Measurements from ENCODE around the gene TCP11L1.
"Not testable (repeated sequence)": the region's sequence is repeated elsewhere in the genome, so short reads cannot be mapped to it uniquely, and the experiment has no call there.

Gene TCP11L1

GRCh38 chr11:33017965-33018364, 21.4 kb upstream of the TCP11L1 start:
- no peaks in the 10 kb centered on the region for H3K36me3 ChIP-seq (ENCODE audit: insufficient read depth, low read length)
- peaks cover 13% of the 10 kb centered on the region for H3K4me1 ChIP-seq (ENCODE audit: insufficient read depth, low read length)
- H3K9ac ChIP-seq (ENCODE audit: low read depth, low read length): no peak overlapping the region
- H3K9me3 ChIP-seq (ENCODE audit: control insufficient read depth, insufficient read depth, low read length): no peaks in the 10 kb centered on the region

GRCh38 chr11:33018840-33019239, 20.5 kb upstream of the TCP11L1 start:
- Histone ChIP-seq H3K9me3 (ENCODE audit: control insufficient read depth, insufficient read depth, low read length) (no peaks in the 10 kb centered on the region), H3K9ac (ENCODE audit: low read depth, low read length) (no peak overlapping the region), H3K4me1 (ENCODE audit: insufficient read depth, low read length) (peaks cover 13% of the 10 kb centered on the region), H3K36me3 (ENCODE audit: insufficient read depth, low read length) (no peaks in the 10 kb centered on the region)

GRCh38 chr11:33021501-33021900, 17.9 kb upstream of the TCP11L1 start:
- Histone ChIP-seq H3K36me3 (ENCODE audit: insufficient read depth, low read length) (no peaks in the 10 kb centered on the region), H3K4me1 (ENCODE audit: insufficient read depth, low read length) (peaks cover 20% of the 10 kb centered on the region; the same call in 1 of the 2 replicates), H3K9me3 (ENCODE audit: control insufficient read depth, insufficient read depth, low read length) (no peaks in the 10 kb centered on the region), H3K9ac (ENCODE audit: low read depth, low read length) (no peak overlapping the region)

- Histone ChIP-seq H3K4me1 (ENCODE audit: insufficient read depth, low read length) (peaks cover 19% of the 10 kb centered on the region; the same call in 1 of the 2 replicates), H3K9me3 (ENCODE audit: control insufficient read depth, insufficient read depth, low read length) (no peaks in the 10 kb centered on the region), H3K9ac (ENCODE audit: low read depth, low read length) (no peak overlapping the region), H3K36me3 (ENCODE audit: insufficient read depth, low read length) (no peaks in the 10 kb centered on the region)
Measured at GRCh38 chr11:33021937-33022336, 17.4 kb upstream of the TCP11L1 start.

- Histone ChIP-seq H3K9ac (ENCODE audit: low read depth, low read length) (no peak overlapping the region), H3K36me3 (ENCODE audit: insufficient read depth, low read length) (no peaks in the 10 kb centered on the region), H3K9me3 (ENCODE audit: control insufficient read depth, insufficient read depth, low read length) (no peaks in the 10 kb centered on the region), H3K4me1 (ENCODE audit: insufficient read depth, low read length) (peaks cover 11% of the 10 kb centered on the region; the same call in 1 of the 2 replicates)
Measured at GRCh38 chr11:33025339-33025722, 14.0 kb upstream of the TCP11L1 start.

GRCh38 chr11:33027233-33027632, 12.1 kb upstream of the TCP11L1 start:
- Histone ChIP-seq H3K36me3 (ENCODE audit: insufficient read depth, low read length) (no peaks in the 10 kb centered on the region), H3K9me3 (ENCODE audit: control insufficient read depth, insufficient read depth, low read length) (no peaks in the 10 kb centered on the region)

GRCh38 chr11:33027846-33028536, 11.4 kb upstream of the TCP11L1 start:
- no peaks in the 10 kb centered on the region for H3K36me3 ChIP-seq (ENCODE audit: insufficient read depth, low read length)
- H3K9me3 ChIP-seq (ENCODE audit: control insufficient read depth, insufficient read depth, low read length): no peaks in the 10 kb centered on the region
- no peak overlapping the region for H3K9ac ChIP-seq (ENCODE audit: low read depth, low read length)
- peaks cover 11% of the 10 kb centered on the region; the same call in 1 of the 2 replicates for H3K4me1 ChIP-seq (ENCODE audit: insufficient read depth, low read length)

More at GRCh38 chr11:33027233-33027632, 12.1 kb upstream of the TCP11L1 start:
- H3K4me1 ChIP-seq (ENCODE audit: insufficient read depth, low read length): peaks cover 11% of the 10 kb centered on the region; the same call in 1 of the 2 replicates
- no peak overlapping the region for H3K9ac ChIP-seq (ENCODE audit: low read depth, low read length)

- no peaks in the 10 kb centered on the region for H3K36me3 ChIP-seq (ENCODE audit: insufficient read depth, low read length)
- peaks cover 11% of the 10 kb centered on the region; the same call in 1 of the 2 replicates for H3K4me1 ChIP-seq (ENCODE audit: insufficient read depth, low read length)
- no peak overlapping the region for H3K9ac ChIP-seq (ENCODE audit: low read depth, low read length)
- no peaks in the 10 kb centered on the region for H3K9me3 ChIP-seq (ENCODE audit: control insufficient read depth, insufficient read depth, low read length)
Measured at GRCh38 chr11:33028537-33028914, 10.8 kb upstream of the TCP11L1 start.

GRCh38 chr11:33029218-33029617, 10.2 kb upstream of the TCP11L1 start:
- not testable (repeated sequence) for H3K9ac ChIP-seq (ENCODE audit: low read depth, low read length); H3K36me3 ChIP-seq (ENCODE audit: insufficient read depth, low read length); H3K9me3 ChIP-seq (ENCODE audit: control insufficient read depth, insufficient read depth, low read length)
- H3K4me1 ChIP-seq (ENCODE audit: insufficient read depth, low read length): peaks cover 11% of the 10 kb centered on the region; the same call in 1 of the 2 replicates

GRCh38 chr11:33033493-33033892, 5.9 kb upstream of the TCP11L1 start:
- H3K9ac ChIP-seq (ENCODE audit: low read depth, low read length): no peak overlapping the region
- no peaks in the 10 kb centered on the region for H3K36me3 ChIP-seq (ENCODE audit: insufficient read depth, low read length)
- H3K4me1 ChIP-seq (ENCODE audit: insufficient read depth, low read length): no peaks in the 10 kb centered on the region
- no peaks in the 10 kb centered on the region for H3K9me3 ChIP-seq (ENCODE audit: control insufficient read depth, insufficient read depth, low read length)

- H3K4me1 ChIP-seq (ENCODE audit: insufficient read depth, low read length): no peaks in the 10 kb centered on the region
- no peaks in the 10 kb centered on the region for H3K36me3 ChIP-seq (ENCODE audit: insufficient read depth, low read length)
- H3K9ac ChIP-seq (ENCODE audit: low read depth, low read length): no peak overlapping the region
Measured at GRCh38 chr11:33035011-33035410, 4.4 kb upstream of the TCP11L1 start.

GRCh38 chr11:33040033-33040861, 875 bp downstream of the TCP11L1 start:
- Histone ChIP-seq H3K9me3 (ENCODE audit: control insufficient read depth, insufficient read depth, low read length) (peaks cover 1% of the 10 kb centered on the region; the same call in 1 of the 2 replicates), H3K4me1 (ENCODE audit: insufficient read depth, low read length) (no peaks in the 10 kb centered on the region; the same call in 1 of the 2 replicates), H3K36me3 (ENCODE audit: insufficient read depth, low read length) (no peaks in the 10 kb centered on the region; the same call in none of the 2 replicates), H3K9ac (ENCODE audit: low read depth, low read length) (peak overlapping the region; percentile 82)

More at GRCh38 chr11:33035011-33035410, 4.4 kb upstream of the TCP11L1 start:
- H3K9me3 ChIP-seq (ENCODE audit: control insufficient read depth, insufficient read depth, low read length): no peaks in the 10 kb centered on the region

- H3K36me3 ChIP-seq (ENCODE audit: insufficient read depth, low read length): peaks cover 4% of the 10 kb centered on the region
- H3K4me1 ChIP-seq (ENCODE audit: insufficient read depth, low read length): no peaks in the 10 kb centered on the region; the same call in 1 of the 2 replicates
- peaks cover 5% of the 10 kb centered on the region for H3K9me3 ChIP-seq (ENCODE audit: control insufficient read depth, insufficient read depth, low read length)
- no peak overlapping the region for H3K9ac ChIP-seq (ENCODE audit: low read depth, low read length)
Measured at GRCh38 chr11:33040862-33041453, 1.6 kb downstream of the TCP11L1 start.

- Histone ChIP-seq H3K9me3 (ENCODE audit: control insufficient read depth, insufficient read depth, low read length) (peaks cover 5% of the 10 kb centered on the region), H3K36me3 (ENCODE audit: insufficient read depth, low read length) (peaks cover 10% of the 10 kb centered on the region), H3K9ac (ENCODE audit: low read depth, low read length) (no peak overlapping the region), H3K4me1 (ENCODE audit: insufficient read depth, low read length) (no peaks in the 10 kb centered on the region; the same call in 1 of the 2 replicates)
Measured at GRCh38 chr11:33043221-33043830, 4.0 kb downstream of the TCP11L1 start.
